ENCODE data around the gene PTCH2. TPM values are rescaled to one million over a fixed set of nuclear protein-coding genes. Genes with fewer than 3 reads are reported as not detected.
A peak's percentile ranks its signal among the peaks of the same experiment; 100 is the strongest.

PTCH2 gene
- total and polyA plus RNA-seq, 2 of the 13 experiments (the other 11 are each of a cell fraction or from before 2014, with no cell fraction given), result 0.60 to 1.5 TPM

DNA sequence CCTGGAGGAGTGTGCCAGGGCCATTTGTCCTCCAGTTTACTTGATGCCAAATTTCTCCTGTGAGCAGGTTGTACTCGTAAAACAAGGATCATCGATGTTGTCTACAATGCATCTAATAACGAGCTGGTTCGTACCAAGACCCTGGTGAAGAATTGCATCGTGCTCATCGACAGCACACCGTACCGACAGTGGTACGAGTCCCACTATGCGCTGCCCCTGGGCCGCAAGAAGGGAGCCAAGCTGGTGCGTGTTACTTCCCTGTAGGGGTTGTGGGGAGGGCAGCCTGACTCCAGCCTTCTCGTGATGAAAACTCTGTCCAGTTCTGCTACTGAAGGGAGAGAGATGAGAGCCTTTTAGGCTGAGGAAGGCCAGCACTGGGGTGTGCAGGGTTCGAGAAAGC lies 65.5 kb downstream of the PTCH2 start:
- DNase-seq (ENCODE audit: low spot score), result no peak
- in situ Hi-C loops (cut with HindIII; ENCODE audit: extremely low pct_ligation_motif_present, low pct_unique_long_range_greater_than_20kb), result no loop called here

More for the DNA sequence above, 65.5 kb downstream of the PTCH2 start:
- ATAC-seq (no peak), FAIRE-seq (no peak)
- POLR2A ChIA-PET, result interaction anchor here (0.9 to 4.0 kb wide), 6 partner anchors 11 to 47 kb away, joined by 3 to 21 read pairs (median 6); partner anchors contain the start of genes BTBD19, DYNLT4, PLK3 and RNU5D-1
- peak overlapping the region; percentile 95 for H3K4me2 ChIP-seq (ENCODE audit: low read depth, low read length)
- peaks cover 30% of the 10 kb centered on the region for H3K4me1 ChIP-seq (ENCODE audit: insufficient read depth, low read length)
- H3K4me3 ChIP-seq (replicated peaks in 1 of 3; ENCODE audit: insufficient read depth in 1 of 3, low read depth in 2 of 3, low read length in 3 of 3), result peak overlapping the region; percentile 84 to 97 (median 96); a peak in 4 of 6 replicates
- H2AFZ ChIP-seq (ENCODE audit: low read length), result no peak overlapping the region
- no peaks in the 10 kb centered on the region; a peak in 1 of 5 replicates for H3K27me3 ChIP-seq (ENCODE audit: control insufficient read depth in 1 of 2, insufficient read depth in 2 of 2, low read length in 2 of 2)
- H4K20me1 ChIP-seq (ENCODE audit: insufficient read depth, low read length), result peaks cover 36% of the 10 kb centered on the region
- H3K9me3 ChIP-seq (ENCODE audit: low read length), result no peaks in the 10 kb centered on the region
- peak overlapping the region; percentile 91 for H3K9ac ChIP-seq (ENCODE audit: insufficient read depth, low read depth, low read length)
- WGBS (ENCODE audit: low lambda C conversion rate), result 93% methylated on average over 13 of the region's 14 CpGs
- H3K27ac ChIP-seq (ENCODE audit: extremely low read length, insufficient read depth, low read length), result peak overlapping the region; percentile 81
- intact Hi-C loops (cut with micrococcal nuclease; ENCODE audit: unreplicated experiment), result no loop called here
- BruUV-seq (replicated peaks), result no TSS peak
- peaks cover 12 to 24% of the 10 kb centered on the region in 2 experiments for H3K36me3 ChIP-seq (replicated peaks in 1 of 2; ENCODE audit: control insufficient read depth in 1 of 2, insufficient read depth in 2 of 2, low read length in 2 of 2)
- TF ChIP-seq ZNF253 (CRISPR knock-in tag; IDR thresholded peaks at IDR 0.05; ENCODE audit: borderline replicate concordance) (no peak), PAF1 (CRISPR knock-in tag; IDR thresholded peaks at IDR 0.05) (no peak), ATF6 (CRISPR knock-in tag; conservative IDR thresholded peaks at IDR 0.05) (no peak), POLR2AphosphoS5 (IDR thresholded peaks at IDR 0.05; ENCODE audit: low read depth, low read length) (0 out of 2 replicates have a peak, but pooled peaks have one; percentile 25), CHD4 (IDR thresholded peaks at IDR 0.05; ENCODE audit: borderline replicate concordance, low read length) (no peak), ZNF337 (CRISPR knock-in tag; IDR thresholded peaks at IDR 0.05; ENCODE audit: borderline replicate concordance, low read depth) (no peak), MTA1 (CRISPR knock-in tag; IDR thresholded peaks at IDR 0.05; ENCODE audit: borderline replicate concordance) (0 out of 2 replicates have a peak, but pooled peaks have one; percentile 15), ZNF724P (CRISPR knock-in tag; IDR thresholded peaks at IDR 0.05; ENCODE audit: borderline replicate concordance) (no peak), RXRB (CRISPR knock-in tag; IDR thresholded peaks at IDR 0.05; ENCODE audit: borderline replicate concordance) (no peak), ZNF276 (CRISPR knock-in tag; IDR thresholded peaks at IDR 0.05; ENCODE audit: low read depth) (no peak), RELA (CRISPR knock-in tag; IDR thresholded peaks at IDR 0.05) (no peak), TAF1 (CRISPR knock-in tag; IDR thresholded peaks at IDR 0.05) (no peak), PRPF4 (IDR thresholded peaks at IDR 0.05; ENCODE audit: low read depth, low read length, poor library complexity, severe bottlenecking) (peak; percentile 30), ZNF619 (CRISPR knock-in tag; IDR thresholded peaks at IDR 0.05) (no peak)
- TF ChIP-seq, protein P1, sequence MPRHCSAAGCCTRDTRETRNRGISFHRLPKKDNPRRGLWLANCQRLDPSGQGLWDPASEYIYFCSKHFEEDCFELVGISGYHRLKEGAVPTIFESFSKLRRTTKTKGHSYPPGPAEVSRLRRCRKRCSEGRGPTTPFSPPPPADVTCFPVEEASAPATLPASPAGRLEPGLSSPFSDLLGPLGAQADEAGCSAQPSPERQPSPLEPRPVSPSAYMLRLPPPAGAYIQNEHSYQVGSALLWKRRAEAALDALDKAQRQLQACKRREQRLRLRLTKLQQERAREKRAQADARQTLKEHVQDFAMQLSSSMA (CRISPR knock-in tag; IDR thresholded peaks at IDR 0.05), result no peak
- CTCF ChIA-PET (ENCODE audit: low intra/inter-chr PET ratio, low total read pairs), result no interaction called here
- H3K79me2 ChIP-seq (ENCODE audit: insufficient read depth, low read length), result peaks cover 35% of the 10 kb centered on the region

Measured in HepG2 (cell line).